Tibial nerve (tissue), 4 donors: ENCODE data around the gene ZNF593. TPM values are rescaled to one million over a fixed set of nuclear protein-coding genes. Genes with fewer than 3 reads are reported as not detected.

ENCODE experiments used
- DNase-seq, 2 donors: peaks; one replicate each; pipeline ENCODE4 v3.0.0-alpha.2; 2019; ENCODE audit warnings: low spot score in 2 of 2
- H3K27ac ChIP-seq, 4 donors: fragments of 200-600 bp; sonication (generic) in 3 of 4; one replicate each; pipeline ENCODE4 v1.5.1; 2017 to 2019; ENCODE audit warnings: mild to moderate bottlenecking in 1 of 4
- H3K27me3 ChIP-seq, 2 donors: fragments of 200-600 bp; sonication (generic) in 1 of 2; one replicate each; pipeline versions ENCODE4 v1.5.1 to v1.6.0; 2017 to 2019
- H3K36me3 ChIP-seq, 3 donors: fragments of 200-600 bp; sonication (generic); one replicate each; pipeline ENCODE4 v1.5.1; 2018 to 2019
- H3K4me1 ChIP-seq, 4 donors: fragments of 200-600 bp; sonication (generic) in 3 of 4; one replicate each; pipeline ENCODE4 v1.5.1; 2017 to 2019
- H3K4me3 ChIP-seq, 4 donors: fragments of 200-600 bp; sonication (generic) in 3 of 4; one replicate each; pipeline ENCODE4 v1.5.1; 2017 to 2019; ENCODE audit warnings: mild to moderate bottlenecking in 1 of 4, moderate library complexity in 1 of 4
- H3K9me3 ChIP-seq, 4 donors: fragments of 200-600 bp; sonication (generic) in 3 of 4; one replicate each; pipeline ENCODE4 v1.5.1; 2017 to 2019
- EP300 ChIP-seq, 2 donors: sonication (generic); formaldehyde crosslinking; IDR thresholded peaks; one replicate each; pipeline ENCODE4 v1.6.1; 2017; ENCODE audit warnings: antibody characterized with exemption in 2 of 2, mild to moderate bottlenecking in 1 of 2
- POLR2A ChIP-seq, 2 donors: fragments of 450-650 bp; IDR thresholded peaks; one replicate each; pipeline ENCODE4 v1.6.1; 2017; ENCODE audit warnings: antibody characterized with exemption in 2 of 2, mild to moderate bottlenecking in 2 of 2, moderate library complexity in 2 of 2
- WGBS, 2 donors: methylation state at CpG; one replicate each; pipeline ENCODE4 v1.1.5; 2018; 5-methylcytosine and 5-hydroxymethylcytosine counted together
- total RNA-seq, 4 donors: library from RNA; depleted of rRNA; stranded (reverse); fragments of >200 nt; gene quantifications; one replicate each; pipeline ENCODE4 v1.1.0, GENCODE V29; 2016
- TF ChIP-seq, protein P1 (sequence below), 5 experiments: fragments of 200-600 bp in 3 of 5; fragments of 450-650 bp in 2 of 5; sonication (generic) in 3 of 5; IDR thresholded peaks; one replicate each; pipeline ENCODE4 v1.5.1; 2016 to 2019; ENCODE audit warnings: antibody characterized with exemption in 5 of 5, mild to moderate bottlenecking in 3 of 5, moderate library complexity in 2 of 5

ZNF593 gene
- total RNA-seq: 10 to 100 TPM; 24.9 to 46.5 (median 38.2) TPM

GRCh38 chr1:26169669-26170471 is at the start of gene ZNF593:
Gene ZNF593, plus strand, starts transcription at chr1:26169908. Its CDS starts 76 bp downstream, at chr1:26169984.
- Histone ChIP-seq H3K27ac (peak within 1 kb of the TSS; percentile 69 to 86 (median 85)), H3K4me3 (peak within 1 kb of the TSS; percentile 84 to 96 (median 87)), H3K4me1 (peaks cover 0 to 22% (median 7%) of the 10 kb centered on the region in 4 donors), H3K9me3 (no peaks in the 10 kb centered on the region), H3K27me3 (no peaks in the 10 kb centered on the region), H3K36me3 (peaks cover 0 to 18% (median 0%) of the 10 kb centered on the region in 3 donors)
- WGBS, 2 donors: 2 to 4% methylated on average over 18 to 52 of the region's 76 CpGs
- peak; percentile 80 to 81 for DNase-seq
- TF ChIP-seq POLR2A (IDR thresholded peaks at IDR 0.05): peak; percentile 49 to 57
- TF ChIP-seq, protein P1, sequence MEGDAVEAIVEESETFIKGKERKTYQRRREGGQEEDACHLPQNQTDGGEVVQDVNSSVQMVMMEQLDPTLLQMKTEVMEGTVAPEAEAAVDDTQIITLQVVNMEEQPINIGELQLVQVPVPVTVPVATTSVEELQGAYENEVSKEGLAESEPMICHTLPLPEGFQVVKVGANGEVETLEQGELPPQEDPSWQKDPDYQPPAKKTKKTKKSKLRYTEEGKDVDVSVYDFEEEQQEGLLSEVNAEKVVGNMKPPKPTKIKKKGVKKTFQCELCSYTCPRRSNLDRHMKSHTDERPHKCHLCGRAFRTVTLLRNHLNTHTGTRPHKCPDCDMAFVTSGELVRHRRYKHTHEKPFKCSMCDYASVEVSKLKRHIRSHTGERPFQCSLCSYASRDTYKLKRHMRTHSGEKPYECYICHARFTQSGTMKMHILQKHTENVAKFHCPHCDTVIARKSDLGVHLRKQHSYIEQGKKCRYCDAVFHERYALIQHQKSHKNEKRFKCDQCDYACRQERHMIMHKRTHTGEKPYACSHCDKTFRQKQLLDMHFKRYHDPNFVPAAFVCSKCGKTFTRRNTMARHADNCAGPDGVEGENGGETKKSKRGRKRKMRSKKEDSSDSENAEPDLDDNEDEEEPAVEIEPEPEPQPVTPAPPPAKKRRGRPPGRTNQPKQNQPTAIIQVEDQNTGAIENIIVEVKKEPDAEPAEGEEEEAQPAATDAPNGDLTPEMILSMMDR (IDR thresholded peaks at IDR 0.05): peak; percentile 93 to 98 (median 98)
- peak; percentile 67 to 78 for TF ChIP-seq EP300 (IDR thresholded peaks at IDR 0.05)

GRCh38 chr1:26121854-26122773 is 47.6 kb upstream of the ZNF593 start:
- peak overlapping the region in 1 of 4 donors; percentile 13 for H3K27ac ChIP-seq
- DNase-seq: no peak
- WGBS, 2 donors: 62 to 67% methylated on average over 8 of the region's 8 CpGs

GRCh38 chr1:26122988-26123973 is 46.4 kb upstream of the ZNF593 start:
- Histone ChIP-seq H3K27ac (peak overlapping the region in 1 of 4 donors; percentile 33), H3K4me1 (peaks cover 0 to 41% (median 21%) of the 10 kb centered on the region in 4 donors), H3K4me3 (no peak overlapping the region), H3K36me3 (peaks cover 0 to 41% (median 4%) of the 10 kb centered on the region in 3 donors), H3K9me3 (no peaks in the 10 kb centered on the region), H3K27me3 (no peaks in the 10 kb centered on the region)
- no peak for DNase-seq
- WGBS, 2 donors: 86 to 91% methylated on average over 7 of the region's 7 CpGs
- TF ChIP-seq, protein P1 (IDR thresholded peaks at IDR 0.05): no peak
- TF ChIP-seq EP300 (IDR thresholded peaks at IDR 0.05): no peak
- TF ChIP-seq POLR2A (IDR thresholded peaks at IDR 0.05): no peak

More at GRCh38 chr1:26121854-26122773, 47.6 kb upstream of the ZNF593 start:
- TF ChIP-seq, protein P1 (IDR thresholded peaks at IDR 0.05): no peak
- peak in 1 of 2 donors; percentile 43 for TF ChIP-seq EP300 (IDR thresholded peaks at IDR 0.05)
- peaks cover 0 to 52% (median 4%) of the 10 kb centered on the region in 3 donors for H3K36me3 ChIP-seq
- no peak overlapping the region for H3K4me3 ChIP-seq
- peaks cover 0 to 30% (median 11%) of the 10 kb centered on the region in 4 donors for H3K4me1 ChIP-seq
- H3K27me3 ChIP-seq: no peaks in the 10 kb centered on the region
- no peaks in the 10 kb centered on the region for H3K9me3 ChIP-seq

DNA sequence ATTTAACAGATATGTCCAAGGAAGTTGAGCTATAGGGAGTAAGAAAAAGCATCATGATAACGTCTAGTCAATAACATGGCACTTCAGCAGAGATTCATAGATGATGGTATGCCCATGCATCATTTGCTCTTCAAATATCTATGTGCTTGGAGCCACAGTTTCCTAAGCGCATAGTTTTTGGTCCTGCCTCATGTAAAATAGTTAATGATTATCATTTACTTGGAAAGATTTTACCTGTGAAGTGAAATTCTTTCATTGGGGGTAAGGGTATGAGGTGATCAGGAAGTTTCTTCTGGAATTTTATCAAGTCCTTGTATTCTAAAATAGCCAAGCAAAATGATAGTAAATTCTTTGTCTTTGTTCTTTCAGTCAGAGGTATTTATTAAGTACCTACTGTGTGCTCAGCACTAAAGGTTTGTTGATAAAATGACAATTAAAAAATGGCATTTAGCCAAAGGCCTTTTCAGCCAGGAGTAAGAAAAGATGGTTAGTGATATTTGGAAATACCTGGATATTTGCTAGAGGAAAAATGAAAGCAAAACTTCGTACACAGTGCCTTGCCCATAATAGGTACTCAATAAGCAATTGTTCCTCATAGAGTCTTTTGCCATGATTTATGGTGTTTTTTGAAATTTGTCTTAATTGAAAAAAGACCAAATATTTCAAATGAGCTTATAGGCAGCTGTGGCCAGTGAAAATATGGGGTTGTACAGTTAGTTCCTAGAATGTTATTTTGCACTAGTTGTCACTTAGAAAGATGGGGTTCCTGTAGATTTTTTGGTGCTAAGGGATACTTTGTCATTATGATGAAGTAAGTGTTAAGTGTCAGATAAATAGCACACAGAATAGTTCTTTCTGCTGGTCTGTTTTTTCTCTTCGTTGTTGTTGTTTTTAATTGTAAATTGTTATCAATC is 45.0 kb upstream of the ZNF593 start:
- DNase-seq: no peak
- Histone ChIP-seq H3K27ac (peak overlapping the region in 2 of 4 donors; percentile 11 to 37), H3K36me3 (peaks cover 0 to 27% (median 0%) of the 10 kb centered on the region in 3 donors), H3K4me3 (no peak overlapping the region), H3K27me3 (no peaks in the 10 kb centered on the region), H3K9me3 (no peaks in the 10 kb centered on the region), H3K4me1 (peaks cover 0 to 41% (median 22%) of the 10 kb centered on the region in 4 donors)
- TF ChIP-seq, protein P1 (IDR thresholded peaks at IDR 0.05): no peak
- TF ChIP-seq EP300 (IDR thresholded peaks at IDR 0.05): no peak
- no peak for TF ChIP-seq POLR2A (IDR thresholded peaks at IDR 0.05)
- 68 to 76% methylated on average over 4 of the region's 4 CpGs for WGBS, 2 donors
